Gastroesophageal sphincter (tissue), 3 donors: Measurements from ENCODE around the gene OR2T35.

ENCODE experiments used
- EP300 ChIP-seq: sonication (generic); formaldehyde crosslinking; IDR thresholded peaks from one replicate; pipeline ENCODE4 v1.6.1; 2017; ENCODE audit warnings: antibody characterized with exemption, mild to moderate bottlenecking
- POLR2A ChIP-seq, 2 donors: fragments of 450-650 bp; IDR thresholded peaks; one replicate each; pipeline ENCODE4 v1.6.1; 2017; ENCODE audit warnings: antibody characterized with exemption in 2 of 2, mild to moderate bottlenecking in 2 of 2, moderate library complexity in 1 of 2
- POLR2AphosphoS5 ChIP-seq: sonication (generic); formaldehyde crosslinking; IDR thresholded peaks from one replicate; pipeline ENCODE4 v1.6.1; 2017; ENCODE audit warnings: antibody characterized with exemption
- TF ChIP-seq, protein P1 (sequence below), 4 experiments: fragments of 200-600 bp in 2 of 4; fragments of 450-650 bp in 2 of 4; sonication (generic) in 1 of 4; IDR thresholded peaks; one replicate each; pipeline ENCODE4 v1.5.1; 2017 to 2019; ENCODE audit warnings: antibody characterized with exemption in 4 of 4, mild to moderate bottlenecking in 2 of 4, moderate library complexity in 2 of 4

GRCh38 chr1:248593226-248593625 lies 51.9 kb downstream of the OR2T35 start:
- no peak for TF ChIP-seq POLR2A (IDR thresholded peaks at IDR 0.05)
- TF ChIP-seq, protein P1, sequence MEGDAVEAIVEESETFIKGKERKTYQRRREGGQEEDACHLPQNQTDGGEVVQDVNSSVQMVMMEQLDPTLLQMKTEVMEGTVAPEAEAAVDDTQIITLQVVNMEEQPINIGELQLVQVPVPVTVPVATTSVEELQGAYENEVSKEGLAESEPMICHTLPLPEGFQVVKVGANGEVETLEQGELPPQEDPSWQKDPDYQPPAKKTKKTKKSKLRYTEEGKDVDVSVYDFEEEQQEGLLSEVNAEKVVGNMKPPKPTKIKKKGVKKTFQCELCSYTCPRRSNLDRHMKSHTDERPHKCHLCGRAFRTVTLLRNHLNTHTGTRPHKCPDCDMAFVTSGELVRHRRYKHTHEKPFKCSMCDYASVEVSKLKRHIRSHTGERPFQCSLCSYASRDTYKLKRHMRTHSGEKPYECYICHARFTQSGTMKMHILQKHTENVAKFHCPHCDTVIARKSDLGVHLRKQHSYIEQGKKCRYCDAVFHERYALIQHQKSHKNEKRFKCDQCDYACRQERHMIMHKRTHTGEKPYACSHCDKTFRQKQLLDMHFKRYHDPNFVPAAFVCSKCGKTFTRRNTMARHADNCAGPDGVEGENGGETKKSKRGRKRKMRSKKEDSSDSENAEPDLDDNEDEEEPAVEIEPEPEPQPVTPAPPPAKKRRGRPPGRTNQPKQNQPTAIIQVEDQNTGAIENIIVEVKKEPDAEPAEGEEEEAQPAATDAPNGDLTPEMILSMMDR (IDR thresholded peaks at IDR 0.05): no peak
- no peak for TF ChIP-seq EP300
- TF ChIP-seq POLR2AphosphoS5: no peak
